Adrenal gland (tissue), 5 donors: ENCODE results near the gene EFTUD2.

ENCODE experiments used
- POLR2A ChIP-seq, 2 donors: fragments of 450-650 bp; IDR thresholded peaks; one replicate each; pipeline ENCODE4 v1.6.1; 2017; ENCODE audit warnings: antibody characterized with exemption in 2 of 2, mild to moderate bottlenecking in 2 of 2, moderate library complexity in 1 of 2
- TF ChIP-seq, protein P1 (sequence below), 6 experiments: fragments of 450-650 bp in 4 of 6; fragments of 200-600 bp in 2 of 6; sonication (generic) in 1 of 6; IDR thresholded peaks; 1 replicate in 5 of 6; 2 replicates in 1 of 6; pipeline versions ENCODE4 v1.5.1 to v1.8.0; 2016 to 2021; ENCODE audit warnings: antibody characterized with exemption in 6 of 6, mild to moderate bottlenecking in 2 of 6, moderate library complexity in 1 of 6
- donor health status: DM: no; HTN: no; CAD: no.

DNA sequence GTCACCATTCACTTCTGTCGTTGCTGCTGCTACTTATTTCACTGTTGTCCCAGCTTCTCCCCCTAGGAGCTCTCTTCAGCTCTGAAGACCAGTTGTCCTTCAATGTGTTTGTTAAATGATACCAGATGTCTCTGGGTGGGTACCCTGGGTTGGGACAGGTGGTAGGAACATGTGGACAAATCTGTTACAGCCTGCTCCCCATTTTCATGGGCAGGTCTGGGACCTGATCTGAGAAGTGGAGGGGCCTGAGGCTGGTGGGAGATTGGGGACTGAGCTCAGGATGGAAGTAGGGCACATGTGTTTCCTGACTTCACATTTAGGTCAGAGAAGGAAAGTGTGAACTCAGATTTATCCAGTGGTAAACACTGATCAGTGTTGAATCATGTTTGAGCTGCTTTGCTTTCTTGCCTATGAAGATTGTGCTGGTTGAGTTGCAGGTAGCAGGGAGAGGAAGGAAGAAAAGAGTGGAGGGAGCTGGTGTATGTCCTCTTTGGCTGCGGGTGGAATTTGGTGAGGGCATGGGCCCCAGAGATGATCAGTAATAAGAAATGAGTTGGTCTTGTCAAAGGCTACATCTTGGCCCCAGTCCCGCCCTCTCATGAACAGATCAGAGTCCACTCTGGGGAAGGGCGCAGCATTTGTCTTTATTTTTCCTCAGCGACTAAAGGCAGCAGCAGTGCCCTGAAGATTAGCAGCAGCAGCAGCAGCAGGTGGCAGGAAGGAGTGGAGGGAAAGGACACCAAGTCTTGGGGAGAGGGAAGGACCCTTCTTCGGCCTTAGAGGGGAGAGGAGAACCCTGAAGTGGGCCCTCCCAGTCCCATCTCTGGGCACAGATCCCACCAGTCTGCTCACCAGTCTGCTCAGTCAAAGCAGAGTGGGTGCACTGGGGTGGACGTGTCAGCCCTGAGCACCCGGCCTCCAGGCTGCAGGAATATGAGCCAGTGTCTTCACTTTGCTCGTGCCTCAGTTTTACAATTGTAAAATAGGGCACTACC lies 6.1 kb upstream of the EFTUD2 start:
- TF ChIP-seq, protein P1, sequence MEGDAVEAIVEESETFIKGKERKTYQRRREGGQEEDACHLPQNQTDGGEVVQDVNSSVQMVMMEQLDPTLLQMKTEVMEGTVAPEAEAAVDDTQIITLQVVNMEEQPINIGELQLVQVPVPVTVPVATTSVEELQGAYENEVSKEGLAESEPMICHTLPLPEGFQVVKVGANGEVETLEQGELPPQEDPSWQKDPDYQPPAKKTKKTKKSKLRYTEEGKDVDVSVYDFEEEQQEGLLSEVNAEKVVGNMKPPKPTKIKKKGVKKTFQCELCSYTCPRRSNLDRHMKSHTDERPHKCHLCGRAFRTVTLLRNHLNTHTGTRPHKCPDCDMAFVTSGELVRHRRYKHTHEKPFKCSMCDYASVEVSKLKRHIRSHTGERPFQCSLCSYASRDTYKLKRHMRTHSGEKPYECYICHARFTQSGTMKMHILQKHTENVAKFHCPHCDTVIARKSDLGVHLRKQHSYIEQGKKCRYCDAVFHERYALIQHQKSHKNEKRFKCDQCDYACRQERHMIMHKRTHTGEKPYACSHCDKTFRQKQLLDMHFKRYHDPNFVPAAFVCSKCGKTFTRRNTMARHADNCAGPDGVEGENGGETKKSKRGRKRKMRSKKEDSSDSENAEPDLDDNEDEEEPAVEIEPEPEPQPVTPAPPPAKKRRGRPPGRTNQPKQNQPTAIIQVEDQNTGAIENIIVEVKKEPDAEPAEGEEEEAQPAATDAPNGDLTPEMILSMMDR (IDR thresholded peaks at IDR 0.05) = no peak
- TF ChIP-seq POLR2A (IDR thresholded peaks at IDR 0.05) = no peak
